Sigmoid colon (tissue), 7 donors: ENCODE data around the gene AGR2. TPM values are rescaled to one million over a fixed set of nuclear protein-coding genes. Genes with fewer than 3 reads are reported as not detected.

Source experiments
- DNase-seq: peaks from one replicate; pipeline ENCODE4 v3.0.0-alpha.2; 2019
- H3K27ac ChIP-seq, 4 donors: fragments of 200-600 bp; sonication (generic); one replicate each; pipeline ENCODE4 v1.5.1; 2016 to 2019; ENCODE audit warnings: mild to moderate bottlenecking in 1 of 4
- H3K27me3 ChIP-seq, 3 donors: fragments of 200-600 bp; sonication (generic); one replicate each; pipeline ENCODE4 v1.5.1; 2019; ENCODE audit warnings: mild to moderate bottlenecking in 1 of 3
- H3K36me3 ChIP-seq, 4 donors: fragments of 200-600 bp; sonication (generic); one replicate each; pipeline ENCODE4 v1.5.1; 2016 to 2019
- H3K4me1 ChIP-seq, 4 donors: fragments of 200-600 bp; sonication (generic); one replicate each; pipeline ENCODE4 v1.5.1; 2017 to 2019
- H3K4me3 ChIP-seq, 4 donors: fragments of 200-600 bp; sonication (generic); one replicate each; pipeline ENCODE4 v1.5.1; 2017 to 2019; ENCODE audit warnings: mild to moderate bottlenecking in 2 of 4, moderate library complexity in 1 of 4
- H3K9me3 ChIP-seq, 4 donors: fragments of 200-600 bp in 3 of 4; sonication (generic) in 3 of 4; one replicate each; pipeline versions ENCODE4 v1.5.1 to v1.6.1; 2013 to 2019
- EP300 ChIP-seq, 4 donors: sonication (generic); formaldehyde crosslinking; IDR thresholded peaks; one replicate each; pipeline ENCODE4 v1.6.1; 2017; ENCODE audit warnings: antibody characterized with exemption in 4 of 4
- POLR2A ChIP-seq, 2 donors: fragments of 450-650 bp; IDR thresholded peaks; one replicate each; pipeline ENCODE4 v1.6.1; 2016; ENCODE audit warnings: antibody characterized with exemption in 2 of 2, mild to moderate bottlenecking in 2 of 2, moderate library complexity in 2 of 2
- WGBS, 2 donors: extraction: QIAGEN DNeasy Blood & Tissue Kit; methylation state at CpG; one replicate each; pipeline ENCODE4 v1.1.7; 2013; 5-methylcytosine and 5-hydroxymethylcytosine counted together
- intact Hi-C: fragments of 100-400 bp; cut with DNase I; formaldehyde crosslinking; loops from one replicate; pipeline ENCODE4 v1.15.1; 2023
- polyA plus RNA-seq, 3 donors: library from polyadenylated mRNA; stranded (reverse); fragments of 200-250 nt; gene quantifications; one replicate each; pipeline ENCODE4 v1.2.3, GENCODE V29; 2013
- total RNA-seq, 4 donors: library from RNA; depleted of rRNA; stranded (reverse); fragments of >200 nt; gene quantifications; one replicate each; pipeline ENCODE4 v1.1.0, GENCODE V29; 2016
- TF ChIP-seq, protein P1 (sequence below), 4 experiments: fragments of 450-650 bp in 3 of 4; fragments of 200-600 bp in 1 of 4; IDR thresholded peaks; one replicate each; pipeline ENCODE4 v1.5.1; 2016 to 2019; ENCODE audit warnings: antibody characterized with exemption in 4 of 4, mild to moderate bottlenecking in 3 of 4, moderate library complexity in 2 of 4
- donor health status: healthy with polysubstance abuse.
- donor health status: Bipolar disorder and iron deficiency.
- donor health status: healthy.

AGR2 gene
- total and polyA plus RNA-seq, 7 donors: 345 to 1,393 (median 370) TPM; not detected in 4

DNA sequence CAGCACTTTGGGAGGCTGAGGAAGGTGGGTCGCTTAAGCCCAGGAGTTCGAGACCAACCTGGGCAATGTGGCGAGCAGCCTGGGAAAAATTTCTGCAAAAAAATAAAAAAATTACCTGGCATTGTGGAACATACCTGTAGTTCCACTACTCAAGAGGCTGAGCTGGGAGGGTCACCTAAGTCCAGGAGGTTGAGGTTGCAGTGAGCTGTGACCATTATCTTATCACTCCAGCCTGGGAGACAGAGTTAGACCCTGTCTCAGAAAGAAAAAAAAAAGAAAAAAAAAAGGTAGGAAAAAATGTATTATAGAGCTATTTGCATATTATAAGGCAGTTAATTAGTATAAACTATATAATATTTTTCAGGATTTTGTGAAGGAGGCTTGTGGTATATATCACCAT is 62.3 kb downstream of the AGR2 start:
- Histone ChIP-seq H3K4me3 (no peak overlapping the region), H3K36me3 (no peaks in the 10 kb centered on the region), H3K27ac (no peak overlapping the region), H3K9me3 (no peaks in the 10 kb centered on the region), H3K27me3 (no peaks in the 10 kb centered on the region), H3K4me1 (peaks cover 0 to 23% (median 3%) of the 10 kb centered on the region in 4 donors)
- TF ChIP-seq, protein P1, sequence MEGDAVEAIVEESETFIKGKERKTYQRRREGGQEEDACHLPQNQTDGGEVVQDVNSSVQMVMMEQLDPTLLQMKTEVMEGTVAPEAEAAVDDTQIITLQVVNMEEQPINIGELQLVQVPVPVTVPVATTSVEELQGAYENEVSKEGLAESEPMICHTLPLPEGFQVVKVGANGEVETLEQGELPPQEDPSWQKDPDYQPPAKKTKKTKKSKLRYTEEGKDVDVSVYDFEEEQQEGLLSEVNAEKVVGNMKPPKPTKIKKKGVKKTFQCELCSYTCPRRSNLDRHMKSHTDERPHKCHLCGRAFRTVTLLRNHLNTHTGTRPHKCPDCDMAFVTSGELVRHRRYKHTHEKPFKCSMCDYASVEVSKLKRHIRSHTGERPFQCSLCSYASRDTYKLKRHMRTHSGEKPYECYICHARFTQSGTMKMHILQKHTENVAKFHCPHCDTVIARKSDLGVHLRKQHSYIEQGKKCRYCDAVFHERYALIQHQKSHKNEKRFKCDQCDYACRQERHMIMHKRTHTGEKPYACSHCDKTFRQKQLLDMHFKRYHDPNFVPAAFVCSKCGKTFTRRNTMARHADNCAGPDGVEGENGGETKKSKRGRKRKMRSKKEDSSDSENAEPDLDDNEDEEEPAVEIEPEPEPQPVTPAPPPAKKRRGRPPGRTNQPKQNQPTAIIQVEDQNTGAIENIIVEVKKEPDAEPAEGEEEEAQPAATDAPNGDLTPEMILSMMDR (IDR thresholded peaks at IDR 0.05): no peak
- no peak for TF ChIP-seq EP300 (IDR thresholded peaks at IDR 0.05)
- TF ChIP-seq POLR2A (IDR thresholded peaks at IDR 0.05): no peak
- WGBS, 2 donors: 65 to 97% methylated on average over 3 of the region's 3 CpGs
- no peak for DNase-seq
- intact Hi-C loops: no loop called here

Other genes with a start within 250 kb of the AGR2 start
- 10 to 100 TPM; 11.9 to 21.1 (median 14.3) TPM for gene ANKMY2, start 159.2 kb downstream of the AGR2 start, total RNA-seq
- gene ANKMY2, start 159.2 kb downstream of the AGR2 start, polyA plus RNA-seq: 10 to 100 TPM; 12.9 to 21.0 (median 18.6) TPM
- 10 to 100 TPM; 49.7 to 65.4 (median 58.9) TPM for gene BZW2, start 158.8 kb downstream of the AGR2 start, total RNA-seq
- 10 to 100 TPM; 51.1 to 70.7 (median 63.8) TPM for gene BZW2, start 158.8 kb downstream of the AGR2 start, polyA plus RNA-seq
- gene TSPAN13, start 51.2 kb downstream of the AGR2 start, total RNA-seq: 1 to 10 TPM; 2.2 to 6.4 (median 3.2) TPM
- 10 to 100 TPM; 51.8 to 68.5 (median 65.5) TPM for gene TSPAN13, start 51.2 kb downstream of the AGR2 start, polyA plus RNA-seq
- 1 to 10 TPM in 1 of 4 donors, not detected in 3; 4.6 TPM for gene AGR3, start 77.0 kb upstream of the AGR2 start, total RNA-seq
- gene AGR3, start 77.0 kb upstream of the AGR2 start, polyA plus RNA-seq: 100 to 1,000 TPM; 168 to 216 (median 178) TPM